RWPE2 (cell line): ENCODE data around the gene MCHR1.

ENCODE experiments used
- ATAC-seq: fragments of 200-7000 bp; cut with Tn5 transposase; 3 replicates; pipeline ENCODE4 v1.9.1; 2021; ENCODE audit warnings: low read depth
- DNase-seq: peaks from one replicate; pipeline ENCODE4 v3.0.0-alpha.2; 2020; ENCODE audit warnings: low spot score
- H3K27ac ChIP-seq: fragments of 450-650 bp; 2 replicates; pipeline ENCODE4 v1.5.1; 2017; ENCODE audit warnings: mild to moderate bottlenecking; ENCODE audit not compliant: poor library complexity, severe bottlenecking
- H3K27me3 ChIP-seq: fragments of 250-450 bp; sonication (Bioruptor Pico); 2 replicates; pipeline ENCODE4 v1.5.1; 2021; ENCODE audit warnings: mild to moderate bottlenecking, moderate library complexity; ENCODE audit not compliant: insufficient read depth, poor library complexity, severe bottlenecking
- H3K36me3 ChIP-seq: fragments of 250-450 bp; sonication (Bioruptor Pico); 2 replicates; pipeline ENCODE4 v1.5.1; 2020; ENCODE audit warnings: low read depth, mild to moderate bottlenecking, moderate library complexity
- H3K4me1 ChIP-seq: fragments of 250-450 bp; sonication (Bioruptor Pico); 2 replicates; pipeline ENCODE4 v1.5.1; 2021; ENCODE audit warnings: mild to moderate bottlenecking, moderate library complexity; ENCODE audit not compliant: insufficient read depth, poor library complexity, severe bottlenecking
- H3K4me3 ChIP-seq: fragments of 250-450 bp; sonication (Bioruptor Pico); 2 replicates; pipeline ENCODE4 v1.5.1; 2021; ENCODE audit warnings: mild to moderate bottlenecking, moderate library complexity; ENCODE audit not compliant: severe bottlenecking
- H3K9me3 ChIP-seq: fragments of 250-450 bp; sonication (Bioruptor Pico); 2 replicates; pipeline ENCODE4 v1.5.1; 2021; ENCODE audit warnings: mild to moderate bottlenecking, moderate library complexity; ENCODE audit not compliant: severe bottlenecking
- CTCF ChIP-seq: fragments of 450-650 bp; IDR thresholded peaks from one replicate; pipeline ENCODE4 v1.5.1; 2017; ENCODE audit warnings: mild to moderate bottlenecking, moderate library complexity; ENCODE audit not compliant: poor library complexity, severe bottlenecking

Gene MCHR1

GRCh38 chr22:40726514-40726913 lies 47.2 kb downstream of the MCHR1 start:
- ATAC-seq (no peak), DNase-seq (no peak)
- Histone ChIP-seq H3K27ac (no peak overlapping the region), H3K27me3 (no peaks in the 10 kb centered on the region), H3K4me3 (no peak overlapping the region), H3K9me3 (no peaks in the 10 kb centered on the region), H3K4me1 (peaks cover 15% of the 10 kb centered on the region), H3K36me3 (no peaks in the 10 kb centered on the region)
- TF ChIP-seq CTCF, result no peak

- H3K9me3 ChIP-seq, result no peaks in the 10 kb centered on the region
- H3K27me3 ChIP-seq, result no peaks in the 10 kb centered on the region
- no peak for TF ChIP-seq CTCF
- no peaks in the 10 kb centered on the region for H3K36me3 ChIP-seq
- H3K4me3 ChIP-seq, result no peak overlapping the region
- H3K27ac ChIP-seq, result no peak overlapping the region
- no peak for DNase-seq
- H3K4me1 ChIP-seq, result peaks cover 23% of the 10 kb centered on the region
- ATAC-seq, result no peak
Measured at GRCh38 chr22:40727070-40727963, 48.0 kb downstream of the MCHR1 start.

- Histone ChIP-seq H3K4me3 (no peak overlapping the region), H3K36me3 (no peaks in the 10 kb centered on the region)
- no peak for DNase-seq
Measured at GRCh38 chr22:40727964-40728615, 48.8 kb downstream of the MCHR1 start.

GRCh38 chr22:40728731-40729189 lies 49.5 kb downstream of the MCHR1 start:
- Histone ChIP-seq H3K27me3 (no peaks in the 10 kb centered on the region), H3K9me3 (no peaks in the 10 kb centered on the region), H3K4me1 (peaks cover 30% of the 10 kb centered on the region), H3K36me3 (no peaks in the 10 kb centered on the region), H3K27ac (no peak overlapping the region), H3K4me3 (no peak overlapping the region)
- TF ChIP-seq CTCF, result no peak
- ATAC-seq (peak; percentile 26; the same call in 1 of the 3 replicates), DNase-seq (no peak)

More at GRCh38 chr22:40727964-40728615, 48.8 kb downstream of the MCHR1 start:
- Histone ChIP-seq H3K9me3 (no peaks in the 10 kb centered on the region), H3K4me1 (peaks cover 30% of the 10 kb centered on the region), H3K27me3 (no peaks in the 10 kb centered on the region), H3K27ac (no peak overlapping the region)
- TF ChIP-seq CTCF, result no peak
- no peak for ATAC-seq
